Measurements from ENCODE around the gene PRKG1.
"Not testable (repeated sequence)": the region's sequence is repeated elsewhere in the genome, so short reads cannot be mapped to it uniquely, and the experiment has no call there.

PRKG1 gene

GRCh38 chr10:51204066-51204465 lies 129.8 kb downstream of the PRKG1 start:
- no peak for DNase-seq
- intact Hi-C loops (cut with DNase I): no loop called here

- DNase-seq: no peak
- intact Hi-C loops (cut with DNase I): no loop called here
These were observed 130.4 kb downstream of the PRKG1 start for GRCh38 chr10:51204701-51205100.

- intact Hi-C loops (cut with DNase I): no loop called here
- DNase-seq: no peak
These were observed 132.2 kb downstream of the PRKG1 start for GRCh38 chr10:51206500-51206899.

GRCh38 chr10:51212937-51213336 lies 138.7 kb downstream of the PRKG1 start:
- intact Hi-C loops (cut with DNase I); DNase-seq: not testable (repeated sequence)

- no peak for DNase-seq
- intact Hi-C loops (cut with DNase I): no loop called here
These were observed 140.2 kb downstream of the PRKG1 start for GRCh38 chr10:51214207-51215196.

- no peak for DNase-seq
- intact Hi-C loops (cut with DNase I): no loop called here
These were observed 141.9 kb downstream of the PRKG1 start for GRCh38 chr10:51215951-51216834.

- intact Hi-C loops (cut with DNase I): no loop called here
- DNase-seq: no peak
These were observed 143.2 kb downstream of the PRKG1 start for GRCh38 chr10:51217505-51217904.

GRCh38 chr10:51224671-51225161 lies 150.4 kb downstream of the PRKG1 start:
- no peak for DNase-seq
- intact Hi-C loops (cut with DNase I): no loop called here

GRCh38 chr10:51227897-51228713 lies 153.8 kb downstream of the PRKG1 start:
- no peak for DNase-seq
- intact Hi-C loops (cut with DNase I): no loop called here

GRCh38 chr10:51228714-51229100 lies 154.4 kb downstream of the PRKG1 start:
- no peak for DNase-seq
- intact Hi-C loops (cut with DNase I): no loop called here

- intact Hi-C loops (cut with DNase I): no loop called here
- DNase-seq: no peak
These were observed 156.7 kb downstream of the PRKG1 start for GRCh38 chr10:51230887-51231585.

GRCh38 chr10:51231754-51232153 lies 157.5 kb downstream of the PRKG1 start:
- DNase-seq: no peak
- intact Hi-C loops (cut with DNase I): no loop called here

- no peak for DNase-seq
- intact Hi-C loops (cut with DNase I): no loop called here
These were observed 159.2 kb downstream of the PRKG1 start for GRCh38 chr10:51233337-51234100.

GRCh38 chr10:51235865-51236264 lies 161.6 kb downstream of the PRKG1 start:
- DNase-seq: no peak
- intact Hi-C loops (cut with DNase I): no loop called here

- intact Hi-C loops (cut with DNase I): no loop called here
- no peak for DNase-seq
These were observed 164.7 kb downstream of the PRKG1 start for GRCh38 chr10:51239006-51239405.

GRCh38 chr10:51241461-51241860 lies 167.2 kb downstream of the PRKG1 start:
- no peak for DNase-seq
- intact Hi-C loops (cut with DNase I): no loop called here

GRCh38 chr10:51242393-51242792 lies 168.1 kb downstream of the PRKG1 start:
- DNase-seq: no peak
- intact Hi-C loops (cut with DNase I): no loop called here

- DNase-seq: no peak
These were observed 170.0 kb downstream of the PRKG1 start for GRCh38 chr10:51244309-51244708.

More at GRCh38 chr10:51244309-51244708, 170.0 kb downstream of the PRKG1 start:
- intact Hi-C loops (cut with DNase I): no loop called here

Measured in head of caudate nucleus (tissue), 42 donors.